OCI-LY7 (cell line): ENCODE results near the gene PIGQ. TPM values are rescaled to one million over a fixed set of nuclear protein-coding genes. Genes with fewer than 3 reads are reported as not detected.

ENCODE experiments used
- BruUV-seq: library from RNA; stranded (reverse); fragments of 400-500 nt; replicated peaks from 2 replicates; lab custom pipeline; 2021; lab: Mats Ljungman, UMichigan
- CTCF ChIA-PET: fragments of 300-600 bp; sonication (Branson Sonifier 250); formaldehyde crosslinking; loops from one replicate; lab custom pipeline; 2022; ENCODE audit warnings: antibody characterized with exemption; ENCODE audit not compliant: unreplicated experiment; lab: Charles Lee
- POLR2A ChIA-PET: fragments of 300-600 bp; sonication (Branson Sonifier 250); formaldehyde crosslinking; loops from one replicate; lab custom pipeline; 2022; ENCODE audit warnings: antibody characterized with exemption; lab: Charles Lee
- DNase-seq: peaks from one replicate; pipeline ENCODE4 v3.0.0-alpha.2; 2015; ENCODE audit warnings: low spot score
- H2AFZ ChIP-seq: fragments of 200-600 bp; sonication (generic), shearing (Covaris generic); 2 replicates; pipeline ENCODE4 v1.6.1; 2014; ENCODE audit warnings: mild to moderate bottlenecking, antibody characterized with exemption, low read length, moderate library complexity
- H3K27ac ChIP-seq: fragments of 200-600 bp; sonication (generic); 2 replicates; pipeline ENCODE4 v1.5.1; 2014; ENCODE audit warnings: mixed run types, low read depth, mild to moderate bottlenecking, moderate library complexity, low read length, inconsistent platforms; ENCODE audit not compliant: poor library complexity, severe bottlenecking
- H3K36me3 ChIP-seq: fragments of 200-600 bp; sonication (generic); 2 replicates; pipeline ENCODE4 v1.6.1; 2014; ENCODE audit warnings: mild to moderate bottlenecking, antibody characterized with exemption, low read length, moderate library complexity, mixed read lengths; ENCODE audit not compliant: insufficient read depth
- H3K4me1 ChIP-seq: fragments of 200-600 bp; sonication (generic); 2 replicates; pipeline ENCODE4 v1.5.1; 2014; ENCODE audit warnings: mild to moderate bottlenecking, low read length; ENCODE audit not compliant: insufficient read depth, poor library complexity, severe bottlenecking
- H3K4me2 ChIP-seq: fragments of 200-600 bp; sonication (generic); 2 replicates; pipeline ENCODE4 v1.6.1; 2014; ENCODE audit warnings: mild to moderate bottlenecking, low read length
- H3K4me3 ChIP-seq: fragments of 200-600 bp; sonication (generic); 2 replicates; pipeline ENCODE4 v1.5.1; 2014; ENCODE audit warnings: mild to moderate bottlenecking, low read depth, low read length; ENCODE audit not compliant: poor library complexity, severe bottlenecking
- H3K79me2 ChIP-seq: fragments of 200-600 bp; sonication (generic); 2 replicates; pipeline ENCODE4 v1.6.1; 2016; ENCODE audit warnings: low read depth, mild to moderate bottlenecking, low read length, moderate library complexity, mixed read lengths; ENCODE audit not compliant: insufficient read depth
- H3K9me2 ChIP-seq: fragments of 200-600 bp; sonication (generic); 2 replicates; pipeline ENCODE4 v1.6.1; 2016; ENCODE audit warnings: mild to moderate bottlenecking, low read length, mixed read lengths; ENCODE audit not compliant: insufficient read depth
- H3K9me3 ChIP-seq: fragments of 200-600 bp; sonication (generic); 2 replicates; pipeline ENCODE4 v1.6.1; 2014; ENCODE audit warnings: mild to moderate bottlenecking, mixed run types, low read length, mixed read lengths
- H4K20me1 ChIP-seq: fragments of 200-600 bp; sonication (generic); 2 replicates; pipeline ENCODE4 v1.6.1; 2014; ENCODE audit warnings: mild to moderate bottlenecking, antibody characterized with exemption, low read length, moderate library complexity, mixed read lengths; ENCODE audit not compliant: insufficient read depth
- EZH2phosphoT487 ChIP-seq: fragments of 200-600 bp; sonication (generic); IDR thresholded peaks from 2 replicates; pipeline ENCODE4 v1.6.1; 2018; ENCODE audit warnings: low read depth, borderline replicate concordance, mild to moderate bottlenecking, mixed run types, antibody characterized with exemption, low read length, moderate library complexity, mixed read lengths
- intact Hi-C: fragments of 100-400 bp; cut with micrococcal nuclease; formaldehyde crosslinking; loops from one replicate; pipeline ENCODE4 v1.10.0; 2022; ENCODE audit not compliant: unreplicated experiment
- total RNA-seq, 2 experiments: library from RNA; depleted of rRNA in 1 of 2; stranded (reverse); fragments of >200 nt in 1 of 2; shearing (Covaris generic) in 1 of 2; gene quantifications; 2 replicates each; pipeline ENCODE4 v1.2.3, GENCODE V29; 2014 to 2022
- TF ChIP-seq, protein P1 (sequence below): fragments of 200-600 bp; sonication (generic); conservative IDR thresholded peaks from 2 replicates; pipeline ENCODE4 v1.5.1; 2014; ENCODE audit warnings: mild to moderate bottlenecking, antibody characterized with exemption, low read length, moderate library complexity, mixed read lengths

The PIGQ gene
- total RNA-seq, 2 experiments from 2014 or later = 39.0 to 54.2 TPM

DNA sequence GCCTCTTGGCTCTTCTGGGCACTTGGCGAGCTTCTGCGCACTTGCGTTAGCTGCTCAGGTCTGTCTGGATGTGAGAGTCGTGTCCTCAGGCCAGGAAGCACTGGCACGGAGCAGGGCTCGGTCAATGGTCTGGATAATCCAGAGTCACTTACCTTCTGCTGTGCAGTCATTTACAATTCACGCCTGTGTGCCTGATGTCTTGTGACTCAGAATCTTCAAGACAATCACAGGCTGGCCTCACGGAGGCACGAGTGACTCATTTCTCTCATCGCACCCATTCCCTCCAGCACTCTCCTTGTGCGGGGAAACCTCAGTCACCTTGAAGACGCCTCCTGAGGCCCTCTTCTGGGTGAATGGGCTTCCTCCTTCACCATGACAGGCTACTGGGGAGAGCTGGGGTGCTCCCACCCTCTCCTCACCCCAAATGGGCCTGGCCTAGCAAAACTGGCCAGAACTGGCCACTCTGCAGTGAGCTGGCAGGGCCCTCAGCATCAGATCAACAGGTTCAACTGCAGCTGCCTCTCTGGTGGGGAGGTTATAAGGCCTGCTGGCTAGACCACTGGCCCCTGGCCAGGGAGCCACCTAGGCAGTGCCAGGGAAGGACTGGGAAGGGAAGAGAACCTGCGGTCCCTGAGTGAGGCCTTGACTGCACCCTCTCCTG is 44.1 kb upstream of the PIGQ start:
- BruUV-seq = no TSS peak
- Histone ChIP-seq H4K20me1 (no peaks in the 10 kb centered on the region), H3K9me3 (no peaks in the 10 kb centered on the region), H3K9me2 (no peaks in the 10 kb centered on the region), H3K4me1 (peaks cover 24% of the 10 kb centered on the region), H3K36me3 (peaks cover 13% of the 10 kb centered on the region; the same call in 1 of the 2 replicates), H3K27ac (no peak overlapping the region), H2AFZ (no peak overlapping the region), H3K79me2 (peaks cover 30% of the 10 kb centered on the region), H3K4me3 (peak overlapping the region; percentile 76), H3K4me2 (peak overlapping the region; percentile 90)
- intact Hi-C loops = no loop called here
- TF ChIP-seq, protein P1, sequence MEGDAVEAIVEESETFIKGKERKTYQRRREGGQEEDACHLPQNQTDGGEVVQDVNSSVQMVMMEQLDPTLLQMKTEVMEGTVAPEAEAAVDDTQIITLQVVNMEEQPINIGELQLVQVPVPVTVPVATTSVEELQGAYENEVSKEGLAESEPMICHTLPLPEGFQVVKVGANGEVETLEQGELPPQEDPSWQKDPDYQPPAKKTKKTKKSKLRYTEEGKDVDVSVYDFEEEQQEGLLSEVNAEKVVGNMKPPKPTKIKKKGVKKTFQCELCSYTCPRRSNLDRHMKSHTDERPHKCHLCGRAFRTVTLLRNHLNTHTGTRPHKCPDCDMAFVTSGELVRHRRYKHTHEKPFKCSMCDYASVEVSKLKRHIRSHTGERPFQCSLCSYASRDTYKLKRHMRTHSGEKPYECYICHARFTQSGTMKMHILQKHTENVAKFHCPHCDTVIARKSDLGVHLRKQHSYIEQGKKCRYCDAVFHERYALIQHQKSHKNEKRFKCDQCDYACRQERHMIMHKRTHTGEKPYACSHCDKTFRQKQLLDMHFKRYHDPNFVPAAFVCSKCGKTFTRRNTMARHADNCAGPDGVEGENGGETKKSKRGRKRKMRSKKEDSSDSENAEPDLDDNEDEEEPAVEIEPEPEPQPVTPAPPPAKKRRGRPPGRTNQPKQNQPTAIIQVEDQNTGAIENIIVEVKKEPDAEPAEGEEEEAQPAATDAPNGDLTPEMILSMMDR = no peak
- no peak for TF ChIP-seq EZH2phosphoT487
- no peak for DNase-seq
- POLR2A ChIA-PET = no interaction called here
- CTCF ChIA-PET = no interaction called here

DNA sequence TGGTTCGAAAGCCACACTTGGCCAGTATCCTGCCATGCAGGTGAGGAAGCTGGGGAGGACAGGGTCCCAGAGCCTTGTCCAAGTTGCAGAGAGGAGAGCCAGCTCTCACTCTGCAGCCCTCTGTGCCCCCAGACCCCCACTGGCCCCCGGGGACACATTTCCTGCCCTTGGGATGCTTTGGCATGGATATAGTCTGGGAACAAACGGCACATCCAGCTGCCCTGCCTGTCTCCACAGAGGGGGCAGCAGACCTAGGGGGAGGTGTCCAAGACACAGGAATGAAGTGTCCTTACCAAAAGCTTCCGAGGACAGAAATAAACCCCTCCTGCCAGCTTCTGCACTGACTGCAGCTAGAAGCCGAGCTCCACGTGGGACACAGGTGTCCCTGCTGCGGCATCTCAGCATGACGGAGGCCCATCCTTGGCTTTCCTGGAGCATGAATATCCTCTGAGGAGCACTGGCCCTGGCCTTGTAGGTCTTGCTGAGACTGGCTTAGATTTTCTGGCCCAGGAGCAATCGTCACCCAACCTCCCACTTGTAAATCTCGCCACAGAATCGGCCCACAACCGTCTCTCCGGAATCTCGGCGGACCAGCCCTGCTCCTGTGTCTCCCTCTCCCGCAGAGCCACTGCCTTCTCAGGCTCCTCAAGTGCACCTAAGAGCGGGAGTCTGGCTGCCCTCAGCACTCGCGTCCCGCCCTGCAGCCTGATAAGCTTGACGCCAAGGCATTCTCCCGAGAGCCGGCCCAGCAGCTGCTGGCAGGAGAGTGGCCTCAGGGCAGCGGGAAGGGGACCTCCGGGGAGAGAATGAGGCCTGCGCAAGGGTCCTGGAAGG is 43.4 kb upstream of the PIGQ start:
- H3K79me2 ChIP-seq = peaks cover 38% of the 10 kb centered on the region
- CTCF ChIA-PET = no interaction called here
- no peaks in the 10 kb centered on the region for H4K20me1 ChIP-seq
- peak overlapping the region; percentile 49 for H3K27ac ChIP-seq
- POLR2A ChIA-PET = interaction anchor here (0.8 kb wide), 1 partner anchor 72 kb away, joined by 4 read pairs; no protein-coding TSS in a partner anchor
- H3K4me3 ChIP-seq = peak overlapping the region; percentile 76
- no peaks in the 10 kb centered on the region for H3K9me2 ChIP-seq
- H3K9me3 ChIP-seq = no peaks in the 10 kb centered on the region
- H3K4me2 ChIP-seq = peak overlapping the region; percentile 90
- H3K4me1 ChIP-seq = peaks cover 24% of the 10 kb centered on the region
- H2AFZ ChIP-seq = no peak overlapping the region
- DNase-seq = peak; percentile 46
- intact Hi-C loops = loop anchor here (1.0 kb wide), 1 partner anchor 40 kb away; no protein-coding TSS in a partner anchor
- no peak for TF ChIP-seq EZH2phosphoT487
- TF ChIP-seq, protein P1 = no peak
- peaks cover 13% of the 10 kb centered on the region; the same call in 1 of the 2 replicates for H3K36me3 ChIP-seq
- TSS peak; percentile 56 for BruUV-seq
